ENCODE data around the gene WDFY1. TPM values are rescaled to one million over a fixed set of nuclear protein-coding genes. Genes with fewer than 3 reads are reported as not detected.

The WDFY1 gene
- 10 to 100 TPM; 19.8 to 20.2 TPM for total RNA-seq

GRCh38 chr2:223944703-223945531 is at the start of gene WDFY1:
WDFY1 (minus strand) TSS chr2:223945335; CDS start chr2:223945284, 51 bp downstream.
- ChIA-PET POLR2A (interaction anchor here (0.9 to 1.5 kb wide), 3 partner anchors 10 to 13 kb away, joined by 3 to 4 read pairs (median 4); no protein-coding TSS in a partner anchor), CTCF (interaction anchor here (0.9 kb wide), 1 partner anchor 26 kb away, joined by 4 read pairs; no protein-coding TSS in a partner anchor)

- ChIA-PET CTCF (interaction anchor here (0.9 to 2.9 kb wide), 8 partner anchors 8 to 289 kb away, joined by 3 to 22 read pairs (median 4); no protein-coding TSS in a partner anchor), POLR2A (no interaction called here)
These were observed 49.5 kb upstream of the WDFY1 start for GRCh38 chr2:223994562-223995162.

DNA sequence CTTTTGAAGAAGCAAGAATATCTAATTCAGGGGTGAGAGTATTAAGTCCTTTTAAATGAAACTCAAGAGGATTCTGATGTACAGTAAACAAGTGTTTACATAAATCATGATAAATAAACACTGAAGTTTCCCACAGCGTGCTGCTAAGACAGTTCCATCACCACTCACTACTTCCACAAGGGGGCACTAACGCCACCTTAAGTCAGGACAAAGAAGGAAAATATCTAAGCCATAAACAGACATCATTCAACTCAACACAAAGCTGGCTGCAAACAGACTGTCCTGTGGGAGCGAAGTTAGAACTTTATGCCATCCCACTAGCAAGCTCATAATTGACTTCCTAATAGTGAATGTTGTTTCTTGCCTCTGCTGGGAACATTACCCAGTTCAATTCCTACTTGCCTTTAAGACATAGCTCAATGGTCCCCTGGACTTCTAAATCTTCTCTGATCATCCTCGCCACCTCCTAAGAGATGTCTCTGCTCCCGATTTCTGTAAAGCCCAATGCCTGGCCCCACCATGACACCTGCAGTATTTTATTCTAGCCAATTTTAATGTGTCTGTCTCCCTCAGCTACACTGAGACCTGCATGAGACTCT is 48.6 kb upstream of the WDFY1 start:
- POLR2A ChIA-PET = no interaction called here
- CTCF ChIA-PET = interaction anchor here (0.5 to 2.9 kb wide), 17 partner anchors 10 to 654 kb away, joined by 3 to 22 read pairs (median 3); no protein-coding TSS in a partner anchor

- ChIA-PET POLR2A (no interaction called here), CTCF (interaction anchor here (1.4 kb wide), 1 partner anchor 293 kb away, joined by 4 read pairs; no protein-coding TSS in a partner anchor)
These were observed 46.5 kb upstream of the WDFY1 start for GRCh38 chr2:223991611-223992010.

DNA sequence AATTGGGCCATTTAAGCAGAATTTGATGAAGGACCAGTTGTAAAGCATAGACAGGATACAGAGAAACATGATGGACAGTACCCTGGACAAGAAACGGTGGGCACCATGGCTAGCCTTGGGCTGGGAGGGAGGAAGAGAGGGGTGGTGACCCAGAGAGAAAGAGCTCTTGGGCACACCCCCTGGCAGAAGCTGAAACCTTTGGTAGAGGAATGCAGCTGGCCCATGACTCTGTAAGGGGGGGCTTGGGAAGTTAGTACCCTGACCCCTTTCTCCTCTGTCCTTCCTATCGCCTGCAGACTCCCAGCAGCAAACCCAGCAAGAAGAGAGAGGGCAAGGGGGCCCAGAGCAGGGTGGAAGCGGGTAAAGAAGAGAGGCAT is 44.7 kb upstream of the WDFY1 start:
- ChIA-PET POLR2A (no interaction called here), CTCF (interaction anchor here (1.2 kb wide), 1 partner anchor 20 kb away, joined by 3 read pairs; no protein-coding TSS in a partner anchor)

- CTCF ChIA-PET = interaction anchor here (1.2 kb wide), 1 partner anchor 19 kb away, joined by 3 read pairs; no protein-coding TSS in a partner anchor
- POLR2A ChIA-PET = no interaction called here
These were observed 44.2 kb upstream of the WDFY1 start for GRCh38 chr2:223989206-223989855.

DNA sequence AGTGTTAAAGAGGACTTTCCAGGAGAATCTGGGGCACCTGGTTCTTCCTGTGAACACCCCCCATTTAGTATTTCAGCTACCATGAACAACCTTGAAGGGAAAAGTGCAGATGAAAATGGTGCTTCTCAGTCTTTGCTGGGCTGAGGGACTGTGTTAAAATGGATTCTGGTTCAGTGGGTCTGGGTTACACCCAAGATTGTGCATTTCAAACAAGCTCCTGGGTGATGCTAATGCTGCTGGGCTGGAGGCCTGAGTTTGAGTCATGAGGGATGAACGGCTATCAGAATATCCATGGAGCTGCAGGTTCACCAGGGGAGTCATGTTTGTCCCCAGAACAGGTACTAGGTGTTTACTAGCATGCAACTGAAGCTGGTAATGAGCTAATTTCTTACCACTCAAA is 36.1 kb upstream of the WDFY1 start:
- CTCF ChIA-PET = no interaction called here
- POLR2A ChIA-PET = no interaction called here

DNA sequence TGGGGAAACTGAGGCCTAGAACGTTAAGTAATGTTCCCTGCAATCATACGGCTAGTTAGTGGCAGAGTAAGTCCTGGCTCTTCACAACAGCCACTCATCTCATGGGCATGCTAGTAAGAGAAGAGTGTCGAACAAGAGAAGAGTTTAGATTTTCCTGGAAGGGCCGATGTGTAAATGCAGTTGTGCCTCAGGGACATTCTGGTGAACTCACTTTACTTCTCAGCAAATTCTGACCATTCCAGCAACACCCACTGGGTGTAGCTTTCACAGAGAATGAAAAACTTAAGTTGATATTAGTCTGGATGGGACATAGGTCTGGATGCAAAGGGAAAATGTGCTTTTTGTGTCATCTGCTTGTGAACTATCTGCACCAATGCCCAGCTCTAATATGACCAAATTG is 35.7 kb upstream of the WDFY1 start:
- ChIA-PET CTCF (no interaction called here), POLR2A (no interaction called here)

DNA sequence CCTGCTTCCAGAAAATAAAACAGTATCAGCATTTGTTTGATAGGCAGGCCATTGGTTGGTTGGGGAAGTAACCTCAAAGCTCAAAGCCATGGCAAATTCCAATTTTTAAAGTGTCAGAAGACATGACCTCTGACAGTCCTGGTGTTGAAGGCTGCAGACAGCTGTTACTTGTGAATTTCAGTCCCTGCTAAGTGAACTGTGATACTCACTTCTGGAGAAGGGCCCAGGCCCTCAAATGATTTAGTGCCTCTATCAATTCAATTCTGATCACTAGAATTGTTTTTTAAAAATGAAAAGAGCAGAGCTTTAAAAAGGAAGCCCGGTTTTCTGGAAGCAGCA is 35.2 kb upstream of the WDFY1 start:
- ChIA-PET CTCF (no interaction called here), POLR2A (no interaction called here)

DNA sequence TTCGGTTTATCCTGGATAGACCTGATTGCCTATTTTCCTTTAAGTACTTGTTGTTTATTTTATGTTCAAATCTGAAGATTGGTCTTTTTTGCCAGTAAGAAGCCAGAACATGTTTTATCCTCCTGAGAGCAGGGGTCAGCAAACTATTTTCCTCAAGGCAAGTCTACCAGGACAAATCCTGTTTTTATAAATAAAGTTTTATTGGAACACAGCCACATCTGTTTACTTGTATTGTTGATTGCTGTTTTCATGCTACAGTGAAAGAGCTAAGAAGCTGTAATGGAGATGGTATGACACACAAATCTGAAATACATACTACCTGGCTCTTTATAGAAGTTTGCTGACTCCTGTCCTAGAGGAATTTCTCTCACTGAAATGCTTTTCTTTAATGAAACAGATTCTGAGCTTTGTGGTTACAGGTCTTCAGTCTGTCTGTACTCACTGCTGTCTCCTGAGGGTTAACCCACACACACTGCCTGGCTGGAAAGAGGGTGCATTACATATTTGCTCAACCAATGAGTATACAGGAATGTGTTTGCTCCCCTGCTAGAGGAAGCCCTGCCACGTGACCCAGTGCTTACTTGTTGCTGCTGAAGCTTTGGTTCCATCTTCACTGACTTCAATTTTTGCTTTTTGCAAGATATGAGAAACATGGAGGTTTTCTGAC is 34.7 kb upstream of the WDFY1 start:
- ChIA-PET CTCF (no interaction called here), POLR2A (no interaction called here)

GRCh38 chr2:223978451-223978850 is 33.3 kb upstream of the WDFY1 start:
- CTCF ChIA-PET = interaction anchor here (0.6 to 1.0 kb wide), 2 partner anchors 11 to 364 kb away, joined by 3 read pairs; no protein-coding TSS in a partner anchor

DNA sequence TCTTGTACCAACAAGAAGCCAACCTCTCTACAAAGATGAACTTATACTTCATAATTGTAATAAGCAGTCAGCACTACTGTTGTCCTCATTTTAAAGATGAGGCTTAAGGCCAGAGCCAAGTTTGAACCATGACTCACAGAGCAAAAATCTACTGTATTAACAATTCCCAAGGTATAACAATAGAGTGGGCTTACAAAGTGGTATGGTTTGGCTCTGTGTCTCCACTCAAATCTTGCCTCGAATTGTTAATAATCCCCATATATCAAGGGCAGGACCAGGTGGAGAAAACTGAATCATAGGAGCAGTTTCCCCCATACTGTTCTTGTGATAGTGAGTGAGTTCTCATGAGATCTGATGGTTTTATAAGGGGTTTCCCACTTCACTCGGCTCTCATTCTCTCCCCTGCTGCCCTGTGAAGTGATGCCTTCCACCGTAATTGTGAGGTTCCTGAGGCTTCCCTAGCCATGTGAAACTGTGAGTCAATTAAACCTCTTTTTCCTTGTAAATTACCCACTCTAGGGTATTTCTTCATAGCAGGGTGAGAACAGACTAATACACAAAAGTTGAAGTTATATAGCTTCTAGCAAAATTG is 31.6 kb upstream of the WDFY1 start:
- POLR2A ChIA-PET = no interaction called here
- CTCF ChIA-PET = no interaction called here

More at GRCh38 chr2:223978451-223978850, 33.3 kb upstream of the WDFY1 start:
- POLR2A ChIA-PET = no interaction called here

DNA sequence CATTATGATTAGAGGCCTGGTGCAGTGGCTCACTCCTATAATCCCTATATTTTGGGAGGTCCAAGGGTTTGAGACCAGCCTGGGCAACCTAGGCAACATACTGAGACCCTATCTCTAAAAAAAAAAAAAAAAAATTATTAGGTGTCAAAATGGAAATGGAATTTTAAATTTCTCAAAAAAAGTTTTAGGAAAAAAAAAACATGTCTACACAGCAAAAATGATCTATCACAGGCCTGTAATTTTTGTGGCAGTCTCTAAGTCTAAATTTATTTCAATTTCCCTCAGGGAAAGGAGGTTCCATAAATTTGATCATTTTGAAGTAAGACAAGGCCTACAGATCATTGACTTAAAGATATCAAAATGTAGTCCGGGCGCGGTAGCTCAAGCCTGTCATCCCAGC is 28.5 kb upstream of the WDFY1 start:
- POLR2A ChIA-PET = no interaction called here
- CTCF ChIA-PET = no interaction called here

GRCh38 chr2:223972656-223973102 is 27.5 kb upstream of the WDFY1 start:
- ChIA-PET POLR2A (no interaction called here), CTCF (interaction anchor here (4.7 kb wide), 1 partner anchor 311 kb away, joined by 33 read pairs; no protein-coding TSS in a partner anchor)

GRCh38 chr2:223971731-223972130 is 26.6 kb upstream of the WDFY1 start:
- POLR2A ChIA-PET = no interaction called here
- CTCF ChIA-PET = interaction anchor here (3.9 to 4.7 kb wide), 2 partner anchors 22 to 312 kb away, joined by 22 to 33 read pairs; no protein-coding TSS in a partner anchor

DNA sequence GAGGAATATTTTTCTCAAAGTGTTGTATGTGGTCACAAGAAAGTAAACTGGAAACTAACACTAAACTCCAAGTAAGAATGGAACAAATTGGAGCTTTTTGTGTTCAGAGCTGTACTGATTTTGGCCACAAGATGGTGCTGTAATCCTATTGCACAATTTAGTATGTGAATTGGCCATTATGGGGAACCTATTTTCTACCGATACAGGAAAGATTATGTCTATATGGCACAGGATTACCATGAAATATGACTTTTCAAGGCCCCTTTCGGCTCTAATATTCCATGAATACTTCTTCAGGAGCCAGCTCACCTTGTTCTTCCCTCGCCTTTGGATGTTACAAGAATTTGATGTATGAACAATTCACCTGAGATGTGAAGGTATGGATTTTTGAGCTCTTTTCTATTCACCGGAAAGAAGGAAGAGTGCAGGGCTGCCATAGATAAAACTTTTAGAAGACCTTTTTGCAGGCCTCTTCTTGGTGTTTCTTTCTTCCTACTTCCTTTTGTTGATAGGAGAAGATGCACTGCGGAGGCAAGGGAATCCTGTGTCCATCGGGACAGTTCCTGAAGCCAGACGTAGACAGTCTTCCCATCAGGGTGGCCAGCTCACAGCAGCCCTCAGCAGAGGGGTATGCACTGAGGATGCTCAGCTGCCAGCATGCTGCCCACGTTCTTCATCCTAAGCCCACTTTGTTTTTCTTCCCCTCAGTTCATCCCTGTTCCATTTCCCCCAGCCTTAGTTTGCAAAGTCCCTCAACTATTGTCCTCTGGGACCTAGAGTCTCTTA is 25.4 kb upstream of the WDFY1 start:
- CTCF ChIA-PET = interaction anchor here (0.7 to 4.7 kb wide), 9 partner anchors 10 to 398 kb away, joined by 3 to 33 read pairs (median 4); partner anchors contain the start of genes SERPINE2 and WDFY1
- POLR2A ChIA-PET = interaction anchor here (0.6 kb wide), 1 partner anchor 190 kb away, joined by 3 read pairs; no protein-coding TSS in a partner anchor

GRCh38 chr2:223969856-223970255 is 24.7 kb upstream of the WDFY1 start:
- CTCF ChIA-PET = interaction anchor here (1.1 to 4.7 kb wide), 7 partner anchors 19 to 316 kb away, joined by 3 to 33 read pairs (median 4); partner anchors contain the start of genes SERPINE2 and WDFY1
- POLR2A ChIA-PET = no interaction called here

- CTCF ChIA-PET = interaction anchor here (1.5 to 4.7 kb wide), 4 partner anchors 24 to 317 kb away, joined by 4 to 33 read pairs (median 14); no protein-coding TSS in a partner anchor
- POLR2A ChIA-PET = no interaction called here
These were observed 24.2 kb upstream of the WDFY1 start for GRCh38 chr2:223969315-223969714.

Data from activated CD8-positive, alpha-beta memory T cell treated with anti-CD3 and anti-CD28 coated beads for 36 hours (primary cell).